HG02840 (cell line): ENCODE measurements around the gene GSK3B.

Experiments
- ATAC-seq: cut with Tn5 transposase; IDR thresholded peaks from one replicate; pipeline ENCODE4 v1.9.1; 2021; ENCODE audit warnings: mild to moderate bottlenecking, moderate library complexity, moderate number of reproducible peaks; ENCODE audit not compliant: unreplicated experiment, low FRiP score

Gene GSK3B

DNA sequence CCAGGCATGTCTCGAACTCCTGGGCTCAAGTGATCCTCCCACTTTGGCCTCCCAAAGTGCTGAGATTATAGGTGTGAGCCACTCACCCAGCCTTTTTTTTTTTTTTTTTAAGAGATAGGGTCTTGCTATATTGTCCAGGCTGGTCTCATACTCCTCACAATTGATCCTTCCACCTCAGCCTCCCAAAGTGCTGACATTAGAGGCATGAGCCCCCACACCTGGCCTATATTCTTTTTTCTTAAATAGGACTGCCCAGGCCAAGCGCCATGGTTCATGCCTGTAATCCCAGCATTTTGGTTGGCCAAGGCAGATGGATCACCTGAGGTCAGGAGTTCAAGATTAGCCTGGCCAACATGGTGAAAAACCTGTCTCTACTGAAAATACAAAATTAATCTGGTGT, 299.8 kb downstream of the GSK3B start:
- ATAC-seq = no peak

DNA sequence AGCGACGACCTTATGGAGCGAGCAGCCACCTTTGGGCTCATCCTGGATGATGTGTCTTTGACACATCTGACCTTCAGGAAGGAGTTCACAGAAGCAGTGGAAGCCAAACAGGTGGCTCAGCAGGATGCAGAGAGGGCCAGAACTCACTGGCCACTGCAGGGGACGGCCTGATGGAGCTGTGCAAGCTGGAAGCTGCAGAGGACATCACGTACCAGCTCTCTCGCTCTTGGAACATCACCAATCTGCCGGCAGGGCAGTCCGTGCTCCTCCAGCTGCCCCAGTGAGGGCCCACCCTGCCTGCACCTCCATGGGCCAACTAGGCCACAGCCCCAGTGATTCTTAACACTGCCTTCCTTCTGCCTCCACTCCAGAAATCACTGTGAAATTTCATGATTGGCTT, 302.0 kb downstream of the GSK3B start:
- no peak for ATAC-seq

DNA sequence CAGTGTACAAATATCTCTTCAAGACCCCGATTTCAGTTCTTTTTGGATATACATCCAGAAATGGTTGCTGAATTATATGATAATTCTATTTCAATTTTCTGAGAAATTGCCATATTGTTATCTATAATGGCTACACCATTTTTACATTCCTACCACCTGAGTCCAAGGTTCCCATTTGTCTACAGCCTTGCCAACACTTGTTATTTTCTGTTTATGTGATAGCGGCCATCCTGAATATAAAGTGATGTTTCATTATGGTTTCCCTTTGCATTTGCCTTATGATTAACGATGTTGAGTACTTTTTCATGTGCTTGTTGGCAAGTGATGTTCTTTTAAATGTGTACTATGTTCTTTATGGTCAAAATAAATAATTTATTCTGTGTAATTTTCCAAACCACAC, 303.9 kb downstream of the GSK3B start:
- ATAC-seq = no peak

DNA sequence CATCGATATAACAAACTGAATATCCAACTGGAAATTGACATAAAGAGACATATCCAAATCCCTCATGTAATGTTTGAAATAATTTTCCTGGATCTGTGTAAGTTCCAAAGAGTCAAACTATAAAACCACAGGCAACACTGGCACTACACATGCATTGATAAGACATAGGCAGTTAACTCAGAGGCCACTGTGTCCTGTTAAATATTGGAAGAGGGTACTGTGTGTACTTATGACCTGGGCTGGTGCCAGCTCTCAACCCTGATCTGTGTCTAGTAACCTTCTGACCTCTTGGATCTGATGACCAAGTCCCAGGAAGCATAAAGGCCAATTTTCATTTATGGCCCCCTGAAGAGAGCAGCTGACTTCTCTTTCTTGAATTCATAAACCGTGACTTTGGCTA, 307.8 kb downstream of the GSK3B start:
- no peak for ATAC-seq

DNA sequence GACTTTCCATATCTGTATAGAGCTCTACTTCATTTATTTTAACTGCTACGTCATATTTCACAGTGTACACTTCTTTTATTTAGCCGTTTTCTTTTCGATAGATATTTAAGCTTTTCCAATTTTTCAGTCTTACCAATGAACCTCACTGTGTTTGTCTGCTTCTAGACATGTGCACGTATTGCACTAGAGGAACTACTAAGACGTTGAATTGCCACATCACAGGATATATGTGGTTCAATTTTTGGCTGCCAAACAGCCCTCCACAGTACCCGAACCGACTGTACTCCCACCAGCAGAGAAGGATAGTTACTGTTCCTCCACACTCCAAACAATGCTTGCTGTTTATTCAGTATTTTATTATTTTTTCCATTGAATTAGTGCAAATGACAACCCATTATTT, 310.4 kb downstream of the GSK3B start:
- no peak for ATAC-seq

DNA sequence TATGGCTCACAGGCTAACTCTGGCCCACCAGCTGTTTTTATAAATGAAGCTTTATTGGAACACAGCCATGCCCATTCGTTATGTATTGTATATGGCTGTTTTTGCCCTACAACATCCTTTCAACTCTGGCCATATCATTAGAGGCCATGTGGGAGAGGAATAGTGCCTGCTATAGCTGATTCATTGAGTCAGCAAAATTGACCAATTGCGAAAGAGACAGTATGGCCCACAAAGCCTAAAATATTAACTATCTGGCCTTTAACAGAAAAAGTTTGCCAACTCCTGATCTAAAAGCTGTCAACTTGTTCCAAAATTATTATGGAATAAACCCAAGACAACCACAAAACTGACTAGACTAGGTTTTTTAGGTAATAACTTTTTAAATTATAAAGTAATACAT, 311.0 kb downstream of the GSK3B start:
- no peak for ATAC-seq

DNA sequence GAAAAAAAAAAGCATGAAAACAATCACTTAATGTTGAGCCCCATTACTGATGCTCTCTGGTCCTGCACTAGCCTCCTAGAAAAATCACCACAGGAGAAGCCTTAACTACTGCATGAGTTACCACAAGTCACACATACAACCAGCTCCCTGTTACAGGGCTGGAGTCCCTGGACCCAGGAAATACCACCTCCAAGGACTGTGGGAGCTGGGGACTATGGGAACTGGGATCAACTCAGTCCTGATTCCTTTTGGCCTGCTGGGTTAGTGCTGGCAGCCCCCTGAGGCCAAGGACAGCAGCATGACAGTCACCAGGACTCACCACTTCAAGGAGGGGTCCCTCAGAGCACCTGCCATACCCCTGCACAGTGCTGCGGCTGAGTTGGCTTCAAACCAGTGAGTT, 311.8 kb downstream of the GSK3B start:
- no peak for ATAC-seq

DNA sequence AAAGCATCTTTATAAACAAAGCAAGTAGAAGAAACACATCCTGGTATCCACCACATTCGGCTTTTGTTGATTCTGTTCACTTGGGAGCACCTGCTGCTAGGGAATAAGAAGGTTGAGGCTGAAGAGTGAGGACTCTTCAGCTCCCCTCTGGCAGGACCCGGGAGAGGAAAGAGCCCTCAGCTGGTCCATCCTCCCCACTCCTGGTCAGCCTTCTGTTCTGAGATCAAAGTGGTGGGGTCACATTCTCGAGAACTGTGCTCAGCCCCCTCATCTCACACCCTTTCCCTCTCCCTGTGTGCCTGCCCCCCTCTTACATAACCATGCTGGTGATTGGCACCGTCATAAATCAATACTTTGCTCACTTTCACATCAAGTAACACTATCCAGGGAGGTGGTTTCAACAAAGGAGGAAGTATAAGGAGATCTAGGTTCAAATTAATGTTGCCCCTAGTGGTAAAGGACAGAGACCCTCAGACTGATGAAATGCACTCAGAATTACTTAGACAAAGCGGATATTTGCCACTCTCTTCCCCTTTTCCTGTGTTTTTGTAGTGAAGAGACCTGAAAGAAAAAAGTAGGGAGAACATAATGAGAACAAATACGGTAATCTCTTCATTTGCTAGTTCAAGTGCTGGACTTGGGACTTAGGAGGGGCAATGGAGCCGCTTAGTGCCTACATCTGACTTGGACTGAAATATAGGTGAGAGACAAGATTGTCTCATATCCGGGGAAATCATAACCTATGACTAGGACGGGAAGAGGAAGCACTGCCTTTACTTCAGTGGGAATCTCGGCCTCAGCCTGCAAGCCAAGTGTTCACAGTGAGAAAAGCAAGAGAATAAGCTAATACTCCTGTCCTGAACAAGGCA, 312.7 kb downstream of the GSK3B start, which contains the start of gene NR1I2:
TSS of gene NR1I2 (plus strand) at position 772 of the 869 bp plus-strand sequence.
- ATAC-seq = no peak

DNA sequence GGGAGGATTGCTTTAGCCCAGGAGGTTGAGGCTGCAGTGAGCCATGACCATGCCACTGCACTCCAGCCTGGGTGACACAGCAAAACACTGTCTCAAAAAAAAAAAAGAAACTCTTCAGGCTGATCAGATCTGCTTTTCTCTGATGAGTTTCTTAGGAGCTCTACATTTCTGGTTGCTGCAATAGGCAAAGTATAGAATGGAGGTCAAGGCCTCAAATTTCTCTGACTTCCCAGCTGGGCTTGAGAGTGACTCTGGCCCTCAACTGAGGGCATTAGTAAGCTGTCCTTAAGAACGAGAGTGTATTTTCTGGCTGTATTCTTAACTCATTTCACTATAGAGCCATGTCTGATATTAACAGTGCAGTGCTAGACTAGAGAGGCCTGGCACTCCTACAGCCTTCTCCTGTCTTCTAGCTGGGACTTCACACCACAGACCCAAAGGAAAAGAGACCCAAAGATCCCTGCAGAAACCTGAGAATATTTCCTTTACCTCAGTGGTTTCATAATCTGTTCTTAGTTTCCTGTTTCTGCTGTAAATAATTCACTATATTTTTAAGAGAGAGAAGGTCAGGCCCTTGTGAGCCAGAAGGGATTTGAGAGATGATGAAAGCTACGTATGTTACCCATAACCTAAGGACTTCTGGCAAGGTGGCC, 314.4 kb downstream of the GSK3B start:
- ATAC-seq = no peak

DNA sequence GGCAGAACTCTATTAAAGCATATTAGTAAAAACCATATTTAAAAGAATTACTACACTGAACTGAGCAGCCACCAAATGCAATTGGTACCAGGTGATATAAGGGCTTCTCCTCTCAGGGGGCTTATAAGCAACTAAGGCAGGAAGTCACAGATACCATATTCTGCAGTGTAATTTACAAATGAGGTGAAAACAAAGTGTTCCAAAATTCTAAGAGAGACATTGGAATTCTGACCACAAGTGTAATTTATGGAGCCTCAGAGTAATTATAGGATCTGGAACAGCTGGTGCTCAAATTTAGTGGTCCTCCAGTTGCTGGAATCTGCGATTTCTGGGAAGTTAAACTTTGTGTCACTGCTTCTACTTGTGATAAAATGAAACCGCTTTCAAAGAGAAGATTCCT, 315.4 kb downstream of the GSK3B start:
- no peak for ATAC-seq

DNA sequence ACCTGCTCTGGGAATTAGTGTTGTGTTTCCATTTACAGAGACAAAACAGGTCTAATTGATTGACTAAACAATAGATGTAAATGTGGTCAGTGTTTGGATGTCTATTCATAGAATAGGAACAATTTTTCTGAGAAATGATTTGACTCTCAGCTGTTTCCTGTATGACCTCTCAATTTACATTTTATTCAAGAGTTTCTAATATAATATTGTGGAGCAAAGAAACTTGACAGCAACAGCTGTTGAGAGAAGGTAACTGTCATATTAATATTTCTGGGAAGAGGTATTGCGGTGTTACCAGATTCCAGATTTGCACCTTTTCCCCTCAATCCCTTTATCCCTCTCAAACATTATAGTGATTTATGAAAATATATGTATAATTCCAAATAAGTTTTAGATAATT, 316.1 kb downstream of the GSK3B start:
- ATAC-seq = no peak

DNA sequence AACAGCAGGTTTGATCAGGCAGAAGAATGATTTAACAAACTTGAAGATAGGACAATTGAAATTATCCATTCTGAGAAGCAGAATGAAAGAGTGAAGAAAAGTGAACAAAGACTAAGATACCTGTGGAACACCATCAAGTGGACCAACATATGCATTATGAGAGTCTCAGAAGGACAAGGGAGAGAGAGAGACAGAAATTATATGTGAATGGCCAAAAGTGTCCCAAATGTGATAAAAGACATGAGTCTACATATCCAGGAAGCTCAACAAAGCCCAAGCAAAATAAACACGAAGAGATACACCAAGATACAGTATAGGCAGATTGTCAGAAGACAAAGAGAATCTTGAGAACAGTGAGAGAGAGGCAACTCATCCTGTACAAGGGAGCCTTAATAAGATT, 317.9 kb downstream of the GSK3B start:
- ATAC-seq = no peak

DNA sequence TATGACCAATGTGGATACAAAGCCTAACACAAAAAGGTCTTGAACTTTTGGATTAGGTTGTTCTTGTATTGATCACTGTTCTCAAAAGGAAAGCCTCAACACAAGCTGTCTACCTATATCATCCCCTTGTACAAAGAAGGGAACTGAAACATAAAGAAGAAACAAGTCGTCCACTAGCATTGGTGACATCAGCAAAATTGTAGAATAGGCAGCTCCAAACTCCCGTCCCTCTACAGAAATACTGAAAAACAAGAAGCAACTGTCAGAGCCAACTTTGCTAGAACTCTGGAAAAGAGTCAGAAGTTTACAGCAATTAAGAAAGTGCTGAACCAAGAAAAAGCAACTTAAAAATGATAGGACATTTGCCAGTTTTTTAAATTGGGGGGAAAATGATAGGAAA, 319.8 kb downstream of the GSK3B start:
- peak; percentile 63 for ATAC-seq
